Fibroblast of villous mesenchyme (primary cell): ENCODE results near the gene KRTAP10-2. TPM values are rescaled to one million over a fixed set of nuclear protein-coding genes. Genes with fewer than 3 reads are reported as not detected.
"Not testable (repeated sequence)": the region's sequence is repeated elsewhere in the genome, so short reads cannot be mapped to it uniquely, and the experiment has no call there.

ENCODE experiments used
- DNase-seq: peaks from one replicate; pipeline ENCODE4 v3.0.0-alpha.2; 2010; ENCODE audit warnings: low read depth
- H3K4me3 ChIP-seq: 2 replicates; pipeline ENCODE4 v1.5.1; 2011; ENCODE audit warnings: low read depth, mild to moderate bottlenecking, low read length
- total RNA-seq: library from RNA; depleted of rRNA; stranded (reverse); fragments of >200 nt; gene quantifications from 2 replicates; pipeline ENCODE4 v1.2.3, GENCODE V29; 2012
- TF ChIP-seq, protein P1 (sequence below): IDR thresholded peaks from 2 replicates; pipeline ENCODE4 v1.5.1; 2012; ENCODE audit warnings: low read depth, mild to moderate bottlenecking, low read length; ENCODE audit not compliant: insufficient read depth

The KRTAP10-2 gene
- total RNA-seq, 1 donor: not detected

- TF ChIP-seq, protein P1, sequence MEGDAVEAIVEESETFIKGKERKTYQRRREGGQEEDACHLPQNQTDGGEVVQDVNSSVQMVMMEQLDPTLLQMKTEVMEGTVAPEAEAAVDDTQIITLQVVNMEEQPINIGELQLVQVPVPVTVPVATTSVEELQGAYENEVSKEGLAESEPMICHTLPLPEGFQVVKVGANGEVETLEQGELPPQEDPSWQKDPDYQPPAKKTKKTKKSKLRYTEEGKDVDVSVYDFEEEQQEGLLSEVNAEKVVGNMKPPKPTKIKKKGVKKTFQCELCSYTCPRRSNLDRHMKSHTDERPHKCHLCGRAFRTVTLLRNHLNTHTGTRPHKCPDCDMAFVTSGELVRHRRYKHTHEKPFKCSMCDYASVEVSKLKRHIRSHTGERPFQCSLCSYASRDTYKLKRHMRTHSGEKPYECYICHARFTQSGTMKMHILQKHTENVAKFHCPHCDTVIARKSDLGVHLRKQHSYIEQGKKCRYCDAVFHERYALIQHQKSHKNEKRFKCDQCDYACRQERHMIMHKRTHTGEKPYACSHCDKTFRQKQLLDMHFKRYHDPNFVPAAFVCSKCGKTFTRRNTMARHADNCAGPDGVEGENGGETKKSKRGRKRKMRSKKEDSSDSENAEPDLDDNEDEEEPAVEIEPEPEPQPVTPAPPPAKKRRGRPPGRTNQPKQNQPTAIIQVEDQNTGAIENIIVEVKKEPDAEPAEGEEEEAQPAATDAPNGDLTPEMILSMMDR: no peak
- no peak for DNase-seq
- no peak overlapping the region for H3K4me3 ChIP-seq
Observed at GRCh38 chr21:44589094-44589493, 37.8 kb upstream of the KRTAP10-2 start.

DNA sequence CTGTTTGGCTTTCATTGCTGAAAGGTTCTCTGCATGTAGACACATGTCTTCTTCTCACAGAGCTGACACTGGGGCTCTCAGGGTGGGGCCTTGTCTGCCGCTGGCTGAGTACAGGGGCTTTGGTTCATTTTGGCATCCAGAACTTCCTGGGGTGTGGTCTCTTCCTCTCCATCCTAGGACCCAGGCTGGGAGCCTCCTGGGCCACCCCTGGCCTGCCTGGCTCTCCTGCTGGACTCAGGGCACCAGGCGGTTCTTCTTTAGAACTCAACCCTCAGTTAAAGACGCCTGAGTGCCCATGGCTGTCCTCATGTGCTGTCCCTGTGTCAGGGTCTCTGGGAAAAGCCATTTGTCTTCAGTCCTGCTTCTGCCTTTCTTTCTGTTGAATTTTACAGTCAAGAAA lies 34.6 kb upstream of the KRTAP10-2 start:
- TF ChIP-seq, protein P1: no peak
- DNase-seq: no peak
- no peak overlapping the region for H3K4me3 ChIP-seq

DNA sequence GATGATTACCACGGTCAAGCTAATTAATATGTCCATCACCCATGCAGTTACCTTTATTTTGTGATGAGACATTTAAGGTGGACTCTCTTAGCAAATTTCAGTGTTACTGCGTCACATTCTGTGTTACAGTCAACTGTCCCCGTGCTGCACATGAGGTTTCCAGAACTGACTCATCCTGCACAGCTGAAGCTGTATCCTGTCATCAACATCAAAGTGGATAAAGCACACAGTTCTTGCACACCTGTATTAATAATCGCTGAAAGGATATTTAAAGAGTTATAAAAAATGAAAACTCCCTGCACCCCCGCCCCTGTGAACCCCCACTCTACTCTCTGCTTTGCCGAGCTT lies 32.5 kb upstream of the KRTAP10-2 start:
- no peak for DNase-seq
- TF ChIP-seq, protein P1: no peak
- H3K4me3 ChIP-seq: no peak overlapping the region

GRCh38 chr21:44583089-44583799 lies 31.9 kb upstream of the KRTAP10-2 start:
- TF ChIP-seq, protein P1: no peak
- no peak overlapping the region for H3K4me3 ChIP-seq
- no peak for DNase-seq

DNA sequence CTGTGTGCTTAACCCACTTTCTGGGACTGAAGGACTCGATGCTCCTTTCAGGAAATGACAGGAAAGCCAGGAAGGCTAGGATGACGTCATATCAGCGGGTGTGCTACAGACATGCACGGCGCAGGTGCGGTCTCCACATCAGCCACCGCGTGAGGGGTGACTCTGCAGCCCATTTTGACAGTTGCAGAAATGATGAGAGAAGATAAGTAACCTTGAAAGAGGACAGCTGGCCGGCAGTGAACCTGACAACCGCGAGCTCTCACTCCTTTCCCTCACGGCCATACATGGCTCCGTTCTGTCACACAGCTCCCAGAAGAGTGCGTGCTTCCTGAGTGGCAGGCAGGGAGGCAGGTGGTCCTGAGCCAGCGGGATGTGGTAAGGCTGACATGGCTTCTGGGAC lies 30.8 kb upstream of the KRTAP10-2 start:
- no peak for DNase-seq
- no peak overlapping the region for H3K4me3 ChIP-seq
- TF ChIP-seq, protein P1: no peak

DNA sequence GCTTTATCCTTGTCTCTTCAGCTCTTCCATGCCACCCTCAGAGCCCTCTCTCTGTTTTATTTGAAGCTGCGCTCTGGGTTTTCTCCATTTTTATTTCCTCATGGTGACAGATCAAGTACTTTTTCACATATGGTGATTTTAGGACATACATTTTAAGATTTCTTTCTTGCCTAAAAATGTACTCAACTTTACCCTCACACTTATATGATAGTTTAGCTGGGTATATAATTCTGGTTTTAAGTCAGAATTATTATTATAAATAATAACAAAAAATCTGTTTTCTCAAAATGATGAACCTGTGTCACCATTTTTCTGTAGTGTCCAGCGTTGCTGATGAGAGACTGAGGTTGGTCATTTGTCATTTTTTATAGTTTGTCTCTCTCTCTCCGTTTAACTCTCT lies 29.9 kb upstream of the KRTAP10-2 start:
- H3K4me3 ChIP-seq: no peak overlapping the region
- DNase-seq: no peak

GRCh38 chr21:44580231-44580821 lies 29.0 kb upstream of the KRTAP10-2 start, which contains the start of gene KRTAP10-5:
Gene KRTAP10-5, minus strand, starts transcription at chr21:44580604. Its CDS starts 26 bp downstream, at chr21:44580578.
- DNase-seq, H3K4me3 ChIP-seq: not testable (repeated sequence)

More for the DNA sequence above, 29.9 kb upstream of the KRTAP10-2 start:
- TF ChIP-seq, protein P1: no peak
